GM12878 (cell line): ENCODE data around the gene MALSU1.

Source experiments
- CREB1 ChIP-seq: IDR thresholded peaks from 2 replicates; pipeline ENCODE4 v1.6.1; 2012; ENCODE audit warnings: low read depth, mild to moderate bottlenecking, inconsistent platforms
- EZH2 ChIP-seq: IDR thresholded peaks from 2 replicates; pipeline ENCODE4 v1.6.1; 2012; ENCODE audit warnings: low read depth, mild to moderate bottlenecking, control low read depth, inconsistent platforms, low read length, borderline replicate concordance; ENCODE audit not compliant: control insufficient read depth
- HDAC6 ChIP-seq: fragments of 200-600 bp; sonication (generic); IDR thresholded peaks from one replicate; pipeline ENCODE4 v1.8.0; 2017; ENCODE audit warnings: antibody characterized with exemption; ENCODE audit not compliant: unreplicated experiment
- JUNB ChIP-seq: IDR thresholded peaks from 2 replicates; pipeline ENCODE4 v1.6.1; 2016; ENCODE audit warnings: antibody characterized with exemption, mild to moderate bottlenecking
- MTA3 ChIP-seq: IDR thresholded peaks from 2 replicates; pipeline ENCODE4 v1.6.1; 2012; ENCODE audit warnings: low read length, inconsistent platforms, borderline replicate concordance
- POLR2A ChIP-seq: IDR thresholded peaks from 2 replicates; pipeline ENCODE4 v1.6.1; 2011; ENCODE audit warnings: low read depth, mild to moderate bottlenecking, low read length
- POLR2AphosphoS5 ChIP-seq: IDR thresholded peaks from 2 replicates; pipeline ENCODE4 v1.6.1; 2011; ENCODE audit warnings: mild to moderate bottlenecking, low read length, inconsistent platforms
- RFX5 ChIP-seq: IDR thresholded peaks from 2 replicates; pipeline ENCODE4 v1.6.1; 2011; ENCODE audit warnings: low read depth, low read length, improper control_type of control experiment
- SMC3 ChIP-seq: IDR thresholded peaks from 2 replicates; pipeline ENCODE4 v1.6.1; 2011; ENCODE audit warnings: low read length, improper control_type of control experiment, borderline replicate concordance
- USF2 ChIP-seq: IDR thresholded peaks from 2 replicates; pipeline ENCODE4 v1.6.1; 2011; ENCODE audit warnings: low read depth, low read length, improper control_type of control experiment, borderline replicate concordance
- TF ChIP-seq, protein P1 (sequence below), 3 experiments: IDR thresholded peaks in 2 of 3; conservative IDR thresholded peaks in 1 of 3; 2 replicates each; pipeline ENCODE4 v1.5.1; 2011; ENCODE audit warnings: low read depth in 3 of 3, low read length in 3 of 3, mild to moderate bottlenecking in 3 of 3, control low read depth in 2 of 3, moderate library complexity in 2 of 3, inconsistent platforms in 1 of 3, mixed read lengths in 1 of 3; ENCODE audit not compliant: control insufficient read depth in 2 of 3, insufficient read depth in 1 of 3; ENCODE audit errors: extremely low read depth in 1 of 3
- TF ChIP-seq, protein P2 (sequence below): IDR thresholded peaks from 2 replicates; pipeline ENCODE4 v1.6.1; 2012; ENCODE audit warnings: low read depth, low read length, improper control_type of control experiment

GRCh38 chr7:23299770-23300300 is 696 bp downstream of the MALSU1 start:
- TF ChIP-seq JUNB (no peak), EZH2 (no peak), POLR2AphosphoS5 (no peak), RFX5 (no peak), USF2 (no peak), SMC3 (no peak), MTA3 (no peak), HDAC6 (no peak), CREB1 (no peak), POLR2A (no peak)
- TF ChIP-seq, protein P1, sequence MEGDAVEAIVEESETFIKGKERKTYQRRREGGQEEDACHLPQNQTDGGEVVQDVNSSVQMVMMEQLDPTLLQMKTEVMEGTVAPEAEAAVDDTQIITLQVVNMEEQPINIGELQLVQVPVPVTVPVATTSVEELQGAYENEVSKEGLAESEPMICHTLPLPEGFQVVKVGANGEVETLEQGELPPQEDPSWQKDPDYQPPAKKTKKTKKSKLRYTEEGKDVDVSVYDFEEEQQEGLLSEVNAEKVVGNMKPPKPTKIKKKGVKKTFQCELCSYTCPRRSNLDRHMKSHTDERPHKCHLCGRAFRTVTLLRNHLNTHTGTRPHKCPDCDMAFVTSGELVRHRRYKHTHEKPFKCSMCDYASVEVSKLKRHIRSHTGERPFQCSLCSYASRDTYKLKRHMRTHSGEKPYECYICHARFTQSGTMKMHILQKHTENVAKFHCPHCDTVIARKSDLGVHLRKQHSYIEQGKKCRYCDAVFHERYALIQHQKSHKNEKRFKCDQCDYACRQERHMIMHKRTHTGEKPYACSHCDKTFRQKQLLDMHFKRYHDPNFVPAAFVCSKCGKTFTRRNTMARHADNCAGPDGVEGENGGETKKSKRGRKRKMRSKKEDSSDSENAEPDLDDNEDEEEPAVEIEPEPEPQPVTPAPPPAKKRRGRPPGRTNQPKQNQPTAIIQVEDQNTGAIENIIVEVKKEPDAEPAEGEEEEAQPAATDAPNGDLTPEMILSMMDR (IDR thresholded peaks at IDR 0.05 in 2 of 3, conservative IDR thresholded peaks at IDR 0.05 in 1 of 3; ENCODE audit: control insufficient read depth in 2 of 3, extremely low read depth in 1 of 3, insufficient read depth in 1 of 3, low read depth in 3 of 3, low read length in 3 of 3) = no peak
- TF ChIP-seq, protein P2, sequence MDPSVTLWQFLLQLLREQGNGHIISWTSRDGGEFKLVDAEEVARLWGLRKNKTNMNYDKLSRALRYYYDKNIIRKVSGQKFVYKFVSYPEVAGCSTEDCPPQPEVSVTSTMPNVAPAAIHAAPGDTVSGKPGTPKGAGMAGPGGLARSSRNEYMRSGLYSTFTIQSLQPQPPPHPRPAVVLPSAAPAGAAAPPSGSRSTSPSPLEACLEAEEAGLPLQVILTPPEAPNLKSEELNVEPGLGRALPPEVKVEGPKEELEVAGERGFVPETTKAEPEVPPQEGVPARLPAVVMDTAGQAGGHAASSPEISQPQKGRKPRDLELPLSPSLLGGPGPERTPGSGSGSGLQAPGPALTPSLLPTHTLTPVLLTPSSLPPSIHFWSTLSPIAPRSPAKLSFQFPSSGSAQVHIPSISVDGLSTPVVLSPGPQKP = no peak
